HG03045 (cell line): ENCODE measurements around the gene EIF3D.
"Not testable (repeated sequence)": the region's sequence is repeated elsewhere in the genome, so short reads cannot be mapped to it uniquely, and the experiment has no call there.

Source experiments
- ATAC-seq: cut with Tn5 transposase; IDR thresholded peaks from one replicate; pipeline ENCODE4 v1.9.1; 2021; ENCODE audit warnings: mild to moderate bottlenecking, moderate library complexity; ENCODE audit not compliant: unreplicated experiment

Gene EIF3D

DNA sequence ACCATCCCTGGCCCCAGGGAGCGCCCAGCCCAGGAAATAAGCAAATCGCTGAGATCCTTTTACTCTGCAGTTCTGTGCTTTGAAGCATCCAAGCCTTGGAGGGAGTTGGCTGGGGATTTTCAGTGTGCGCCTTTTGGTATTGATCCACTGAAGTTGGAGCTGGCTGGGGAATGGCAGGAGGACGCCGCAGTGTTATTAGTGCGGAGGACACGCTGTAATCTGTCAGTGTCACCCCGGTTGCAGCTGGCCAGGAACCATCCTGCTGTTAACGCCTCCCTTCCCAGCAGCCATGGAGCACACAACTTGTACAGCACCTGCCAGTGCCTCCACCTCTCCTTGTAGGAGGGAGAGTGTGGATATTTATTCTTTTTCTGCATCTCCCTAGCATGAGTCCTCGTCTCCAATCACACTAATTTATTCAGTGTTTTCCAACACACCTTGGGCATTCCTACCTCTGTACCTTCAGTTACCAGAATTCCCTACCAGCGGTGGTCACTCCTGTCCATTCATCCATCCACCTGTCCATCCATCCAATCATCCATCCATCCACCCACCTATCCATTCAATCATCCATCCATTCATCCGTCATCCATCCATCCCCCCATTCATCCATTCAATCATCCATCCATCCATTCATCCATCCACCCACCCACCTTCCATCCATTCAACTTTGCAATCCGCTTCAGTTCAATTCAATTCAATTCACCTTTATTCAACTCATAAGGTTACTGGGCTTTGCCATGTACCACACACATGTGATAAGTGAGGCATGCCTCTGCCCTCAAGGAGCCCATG, 21.9 kb upstream of the EIF3D start:
- no peak for ATAC-seq

DNA sequence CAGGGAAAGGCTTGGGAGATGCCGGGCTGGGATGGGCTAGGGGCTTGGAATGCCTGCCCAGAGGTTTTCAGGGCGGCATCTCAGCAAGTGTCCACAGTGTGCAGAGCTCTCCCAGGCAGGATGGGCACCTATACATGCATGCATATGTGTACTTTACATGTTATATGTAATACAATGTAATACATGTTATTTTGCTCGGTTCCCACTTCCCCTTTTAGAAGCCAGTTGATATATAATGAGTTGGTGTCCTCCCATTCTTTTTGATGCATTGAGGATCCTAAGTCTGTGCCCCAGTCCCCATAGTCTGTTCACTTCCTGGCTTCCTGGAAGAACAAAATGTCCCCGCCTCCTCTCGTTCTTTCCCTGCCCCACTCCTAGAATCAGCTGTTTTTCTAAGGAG, 20.1 kb upstream of the EIF3D start:
- ATAC-seq = no peak

DNA sequence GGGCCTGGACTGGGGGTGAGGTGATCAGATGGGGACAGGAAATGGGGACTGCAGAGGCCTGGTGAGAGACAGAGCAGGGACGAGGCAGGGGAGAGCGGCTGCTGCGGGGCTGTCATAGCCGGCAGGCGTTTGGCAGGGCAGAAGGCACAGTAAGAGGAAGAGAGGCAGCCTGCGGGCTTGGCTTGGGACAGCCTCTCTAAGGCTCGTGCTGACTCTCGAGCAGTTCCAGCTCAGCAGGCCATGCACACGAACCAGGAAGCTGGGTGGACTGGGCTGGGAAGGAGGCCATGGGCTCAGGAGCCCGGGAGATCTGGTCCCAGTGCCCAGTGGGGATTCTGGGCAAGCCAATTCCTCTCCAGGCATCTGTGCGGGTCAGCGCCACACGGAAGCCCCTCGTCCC, 19.6 kb upstream of the EIF3D start:
- no peak for ATAC-seq

DNA sequence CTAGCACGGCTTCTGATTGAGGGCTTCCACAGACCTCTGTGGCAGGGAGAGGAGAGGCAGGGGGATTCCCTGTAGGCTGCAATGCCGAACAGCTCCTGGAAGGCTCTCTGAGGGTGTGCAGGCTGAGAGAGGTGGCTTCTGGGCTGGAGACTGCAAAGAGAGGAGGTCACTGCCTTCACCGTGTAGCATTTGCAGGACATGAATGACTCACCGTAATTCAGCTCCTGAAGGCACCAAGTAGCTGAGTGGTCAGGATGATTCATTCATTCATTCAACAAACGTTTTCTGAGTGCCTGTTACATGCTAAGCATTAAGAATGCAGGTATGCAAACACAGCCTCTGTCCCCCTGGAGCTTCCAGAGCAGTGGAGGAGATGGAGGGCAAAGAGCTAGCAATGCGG, 18.0 kb upstream of the EIF3D start:
- no peak for ATAC-seq

DNA sequence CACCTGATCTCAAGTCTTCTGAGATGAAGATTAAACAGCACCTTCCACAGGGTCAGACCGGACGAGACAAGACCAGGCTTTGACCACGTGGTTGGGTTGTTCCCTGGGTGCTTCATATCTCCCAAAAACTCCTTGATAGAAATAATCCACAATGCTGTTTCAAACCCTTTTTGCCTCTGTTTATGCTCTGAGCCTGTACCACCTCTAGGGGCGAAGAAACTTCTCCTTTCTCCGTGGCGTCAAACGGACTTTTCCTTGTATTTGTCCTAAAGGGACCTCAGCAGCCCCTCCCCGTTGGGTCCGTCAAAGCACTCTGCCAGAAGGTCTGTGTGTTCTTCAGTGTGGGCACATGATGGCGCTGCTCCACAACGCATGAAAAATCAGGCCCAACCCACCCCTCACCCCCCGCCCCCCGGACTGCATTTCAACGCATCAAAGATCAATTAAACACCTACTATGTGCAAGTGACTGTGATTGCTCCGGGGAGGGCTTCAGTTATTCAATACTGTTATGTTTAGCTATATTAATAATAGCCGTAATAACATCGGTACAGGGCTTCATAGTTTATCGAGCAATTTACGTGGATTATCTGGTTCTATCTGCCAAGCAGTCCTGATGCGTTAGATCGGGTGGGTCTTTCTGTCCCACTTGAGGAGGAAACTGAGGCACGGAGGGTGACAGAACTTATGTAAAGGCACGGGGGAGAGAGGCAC, 17.3 kb upstream of the EIF3D start:
- no peak for ATAC-seq

DNA sequence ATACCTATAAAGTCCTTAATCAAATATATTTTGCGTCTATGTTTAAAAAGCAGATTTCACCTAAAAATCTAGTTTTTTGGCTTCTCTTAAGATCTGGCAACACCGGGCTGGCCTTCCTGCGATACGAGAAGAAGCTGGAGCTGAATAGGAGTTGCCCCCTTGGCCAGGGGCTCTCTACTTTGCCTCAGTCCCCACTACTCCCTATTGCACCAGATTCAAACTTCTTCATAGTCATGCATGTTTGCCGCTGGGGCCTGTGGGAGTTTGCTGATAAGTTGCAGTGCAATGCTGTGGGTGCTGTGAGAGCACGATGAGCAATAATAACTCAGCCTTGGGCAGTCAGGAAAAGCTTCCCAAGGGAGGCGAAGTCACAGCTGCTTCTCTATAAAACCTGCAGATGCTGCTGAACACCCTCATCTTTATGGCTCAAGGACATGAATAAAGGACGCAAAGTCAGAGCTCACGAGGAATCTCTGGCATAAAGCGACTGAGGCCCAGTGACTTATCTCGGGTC, 15.2 kb upstream of the EIF3D start:
- ATAC-seq = no peak

DNA sequence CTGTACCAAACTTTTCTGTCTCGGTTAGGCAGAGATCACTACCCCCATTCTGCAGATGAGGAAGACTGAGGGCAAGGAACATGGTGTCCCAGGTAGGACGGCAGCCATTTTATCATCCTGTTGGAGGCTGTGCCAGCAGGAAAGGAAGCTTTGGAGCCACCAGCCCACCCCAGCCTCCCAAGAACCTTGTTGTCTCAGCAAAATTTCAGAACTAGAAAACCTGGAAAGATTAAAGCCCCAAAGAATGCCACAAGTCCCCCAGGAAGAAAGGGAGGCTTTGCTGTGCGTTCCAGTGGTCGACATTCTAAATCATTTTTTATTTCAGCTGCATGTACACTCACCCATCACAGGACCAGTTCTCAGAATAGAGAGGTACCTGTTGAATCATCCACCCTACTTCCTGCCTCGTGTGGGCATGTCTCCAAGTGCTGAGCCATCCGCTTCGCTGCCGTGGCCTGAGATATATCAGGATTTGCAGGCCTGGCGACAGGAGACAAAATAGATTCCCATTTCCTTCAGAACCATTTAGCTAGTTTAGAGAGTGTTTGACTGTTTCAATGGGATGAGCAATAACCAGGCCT, 13.0 kb upstream of the EIF3D start:
- ATAC-seq = no peak

DNA sequence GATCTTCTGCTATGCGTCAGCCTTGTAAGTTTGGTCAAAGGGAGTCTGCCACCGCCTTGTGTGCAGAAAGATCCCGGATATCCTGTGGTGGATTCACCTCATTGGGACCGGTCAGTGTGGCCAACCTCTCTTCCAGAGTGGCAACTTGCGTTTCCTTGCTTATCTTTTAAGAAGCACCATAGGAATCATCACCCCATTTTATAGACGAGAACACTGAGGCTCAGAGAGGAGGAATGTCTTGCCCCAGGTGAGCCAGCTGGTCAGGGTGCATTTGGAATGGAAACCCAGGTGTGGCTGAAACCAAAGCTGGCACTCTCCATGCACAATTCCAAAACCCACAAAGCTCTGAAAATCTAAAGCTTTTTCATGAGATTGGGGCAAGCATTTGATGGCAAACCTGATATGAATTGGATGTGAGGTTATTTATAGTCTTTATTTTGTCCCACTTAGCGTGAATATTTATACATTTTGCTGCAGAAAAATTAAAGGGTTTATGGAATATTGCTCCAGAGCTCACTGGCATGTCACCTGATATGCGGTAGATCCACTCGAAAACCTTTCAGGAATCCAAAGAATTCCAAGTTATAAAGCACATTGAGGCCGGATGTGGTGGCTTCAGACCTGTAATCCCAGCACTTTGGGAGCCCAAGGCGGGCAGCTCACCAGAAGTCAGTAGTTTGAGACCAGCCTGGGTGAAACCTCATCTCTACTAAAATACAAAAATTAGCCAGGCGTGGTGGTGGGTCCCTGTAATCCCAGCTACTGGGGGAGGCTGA, 12.1 kb upstream of the EIF3D start:
- ATAC-seq = no peak

DNA sequence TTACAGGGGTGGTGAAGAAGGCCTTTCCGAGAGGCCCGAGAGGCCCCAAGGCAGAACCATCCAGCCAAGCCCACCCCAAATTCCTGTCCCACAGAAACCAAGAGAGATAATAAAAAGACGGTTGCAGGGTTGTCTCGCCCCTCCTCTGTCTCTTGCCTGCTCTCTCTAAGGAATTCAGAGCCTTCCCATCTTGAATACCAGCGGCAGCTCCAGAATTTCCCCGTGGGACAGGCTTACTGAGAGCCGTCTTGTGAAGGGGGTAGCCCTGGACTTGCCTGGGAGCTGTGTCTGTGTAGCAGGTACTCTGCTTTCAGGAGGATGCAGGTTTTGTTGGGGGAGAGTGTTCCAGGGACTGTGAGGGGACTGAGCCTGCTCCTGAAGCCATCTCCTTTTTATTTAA, 9.6 kb upstream of the EIF3D start:
- ATAC-seq = no peak

DNA sequence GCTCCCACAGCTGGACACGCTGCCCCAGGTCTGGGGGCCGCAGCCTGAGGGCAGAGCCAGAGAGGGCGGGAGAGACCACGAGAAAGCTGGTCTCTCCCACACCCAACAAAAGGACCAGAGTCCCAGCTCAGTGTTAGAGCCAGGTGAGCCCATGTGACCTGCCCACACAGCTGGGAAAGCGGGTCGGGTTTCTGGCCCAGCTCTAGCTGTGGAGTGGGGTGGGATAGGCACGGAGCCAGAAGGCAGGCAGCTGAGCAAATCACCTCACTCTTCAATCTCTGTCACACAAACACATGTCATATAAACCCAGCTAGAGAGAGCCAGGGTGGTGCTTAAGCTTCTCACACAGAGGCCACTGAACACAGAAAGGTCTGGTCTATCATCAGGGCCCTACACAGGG, 7.8 kb upstream of the EIF3D start:
- ATAC-seq = no peak

DNA sequence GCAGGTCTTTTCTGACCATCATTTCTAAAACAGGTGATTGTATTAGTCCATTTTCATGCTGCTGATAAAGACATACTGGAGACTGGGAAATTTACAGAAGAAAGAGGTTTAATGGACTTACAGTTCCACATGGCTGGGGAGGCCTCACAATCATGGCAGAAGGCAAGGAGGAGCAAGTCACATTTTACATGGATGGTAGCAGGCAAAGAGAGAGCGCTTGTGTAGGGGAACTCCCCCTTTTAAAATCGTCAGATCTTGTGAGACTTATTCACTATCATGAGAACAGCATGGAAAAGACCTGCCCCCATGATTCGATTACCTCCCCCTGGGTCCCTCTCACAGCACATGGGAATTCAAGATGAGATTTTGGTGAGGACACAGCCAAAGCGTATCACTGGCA, 4.4 kb upstream of the EIF3D start:
- not testable (repeated sequence) for ATAC-seq

DNA sequence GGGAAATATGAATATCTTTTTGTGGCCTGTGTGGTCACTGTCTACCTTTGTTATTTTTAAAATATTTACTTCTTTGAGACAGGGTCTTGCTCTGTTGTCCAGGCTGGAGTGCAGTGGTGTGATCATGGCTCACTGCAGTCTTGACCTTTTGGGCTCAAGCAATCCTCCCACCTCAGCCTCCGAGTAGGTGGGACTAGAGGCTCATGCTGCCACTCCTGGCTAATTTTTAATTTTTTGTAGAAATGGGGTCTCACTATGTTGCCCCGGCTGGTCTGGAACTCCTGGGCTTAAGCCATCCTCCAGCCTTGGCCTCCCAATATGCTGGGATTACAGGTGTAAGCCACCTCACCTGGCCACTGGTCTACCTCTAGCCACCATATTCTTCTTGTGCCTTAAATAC, 3.5 kb upstream of the EIF3D start:
- ATAC-seq = no peak

DNA sequence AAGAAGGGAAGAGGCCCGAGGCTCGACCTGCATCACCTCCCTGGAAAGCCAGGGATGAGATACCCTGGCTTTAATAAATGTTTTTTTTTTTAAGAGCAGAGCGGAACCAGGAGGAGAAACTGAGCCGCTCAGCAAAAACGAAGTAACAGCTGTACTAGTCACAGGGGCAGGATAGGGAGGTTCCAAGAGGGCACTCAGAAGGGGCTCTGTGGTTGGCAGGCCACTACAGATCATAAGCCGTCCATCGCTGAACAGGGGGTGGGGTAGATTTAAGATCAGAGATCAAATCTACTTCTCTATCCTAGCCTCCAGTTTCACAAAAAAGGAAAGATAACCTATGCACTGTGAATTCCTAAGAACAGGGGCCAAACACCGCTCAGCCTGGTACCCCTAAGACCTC, 625 bp downstream of the EIF3D start:
- no peak for ATAC-seq

DNA sequence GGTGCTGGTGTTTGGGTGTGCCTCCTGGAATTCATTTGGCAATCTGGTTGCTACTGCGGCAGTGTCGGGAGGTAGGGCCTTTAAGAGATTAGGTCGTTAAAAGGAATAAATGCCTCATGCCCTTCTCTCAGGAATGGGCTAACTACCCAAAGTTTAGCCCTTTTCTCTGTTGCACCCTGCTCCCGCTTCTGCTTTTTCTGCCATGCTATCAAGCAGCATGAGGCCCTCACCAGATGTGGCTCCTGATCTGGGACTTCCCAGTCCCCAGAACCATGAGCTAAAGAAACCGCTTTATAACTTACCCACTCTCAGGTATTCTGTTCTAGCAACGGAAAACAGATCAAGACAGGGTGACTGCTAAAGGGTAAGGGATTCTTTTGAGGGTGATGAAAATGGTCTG, 6.3 kb downstream of the EIF3D start:
- no peak for ATAC-seq

DNA sequence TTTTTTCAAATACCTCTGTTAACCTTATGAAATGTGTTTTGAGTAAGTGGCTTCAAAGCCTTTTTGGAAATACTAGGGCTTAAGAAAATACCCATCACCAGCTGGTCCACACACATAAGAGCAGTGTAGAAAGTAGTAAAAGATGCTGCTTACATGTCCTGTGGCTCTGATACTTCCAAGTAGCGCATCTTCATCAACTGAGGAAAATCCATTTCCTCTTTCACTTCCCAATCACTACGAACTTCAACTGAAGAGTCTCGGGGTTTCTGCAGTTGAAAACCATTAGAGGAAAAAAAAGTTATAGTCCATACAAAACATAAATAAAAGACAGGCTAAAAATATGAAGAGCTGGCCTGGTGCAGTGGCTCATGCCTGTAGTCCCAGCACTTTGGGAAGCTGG, 8.5 kb downstream of the EIF3D start:
- no peak for ATAC-seq

DNA sequence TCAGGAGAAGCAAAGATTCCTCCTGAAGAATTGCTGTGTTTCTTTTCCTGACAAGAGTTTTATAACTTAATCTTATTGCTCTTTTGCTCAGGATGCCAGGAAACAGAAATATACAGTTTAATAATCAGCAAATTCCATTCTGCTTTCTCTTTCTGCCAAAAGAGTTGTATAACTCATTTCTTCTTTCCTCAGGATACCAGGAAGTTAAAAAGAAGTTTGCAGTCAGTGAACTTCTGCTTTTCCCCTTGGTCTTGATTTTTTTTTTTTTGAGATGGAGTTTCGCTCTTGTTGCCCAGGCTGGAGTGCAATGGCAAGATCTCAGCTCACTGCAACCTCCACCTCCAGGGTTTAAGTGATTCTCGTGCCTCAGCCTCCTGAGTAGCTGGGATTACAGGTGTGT, 9.1 kb downstream of the EIF3D start:
- not testable (repeated sequence) for ATAC-seq

DNA sequence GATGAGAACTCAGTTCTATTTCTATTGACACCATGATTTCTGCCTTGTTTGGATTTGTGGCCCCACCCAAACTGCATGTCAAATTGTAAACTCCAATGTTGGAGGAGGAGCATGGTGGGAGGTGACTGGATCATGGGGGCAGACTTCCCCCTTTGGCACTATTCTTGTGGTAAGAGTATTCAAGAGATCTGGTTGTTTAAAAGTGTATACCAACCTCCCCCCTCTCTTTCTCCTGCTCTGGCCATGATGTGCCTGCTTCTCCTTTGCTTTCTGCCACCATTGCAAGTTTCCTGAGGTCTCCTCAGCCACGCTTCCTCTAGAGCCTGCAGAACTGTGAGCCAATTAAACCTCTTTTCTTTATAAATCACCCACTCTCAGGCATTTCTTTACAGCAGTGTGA, 14.2 kb downstream of the EIF3D start:
- ATAC-seq = no peak

DNA sequence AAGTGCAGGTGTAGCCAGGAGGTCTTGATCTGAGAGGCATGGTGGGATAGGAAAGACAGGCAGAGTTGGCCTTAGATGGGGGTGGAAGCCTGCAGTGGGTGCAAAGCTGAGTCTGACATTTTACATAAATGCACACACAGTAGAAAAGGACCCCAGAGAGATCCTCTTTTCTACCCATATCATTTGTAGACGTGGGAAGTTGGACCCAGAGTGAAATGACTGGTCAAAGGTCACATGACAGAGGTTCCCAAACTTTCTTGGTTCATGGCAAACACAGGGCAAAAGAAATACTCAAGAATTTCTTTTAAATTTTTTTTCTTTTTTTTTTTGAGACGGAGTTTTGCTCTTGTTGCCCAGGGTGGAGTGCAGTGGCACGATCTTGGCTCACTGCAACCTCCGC, 16.0 kb downstream of the EIF3D start:
- ATAC-seq = no peak

DNA sequence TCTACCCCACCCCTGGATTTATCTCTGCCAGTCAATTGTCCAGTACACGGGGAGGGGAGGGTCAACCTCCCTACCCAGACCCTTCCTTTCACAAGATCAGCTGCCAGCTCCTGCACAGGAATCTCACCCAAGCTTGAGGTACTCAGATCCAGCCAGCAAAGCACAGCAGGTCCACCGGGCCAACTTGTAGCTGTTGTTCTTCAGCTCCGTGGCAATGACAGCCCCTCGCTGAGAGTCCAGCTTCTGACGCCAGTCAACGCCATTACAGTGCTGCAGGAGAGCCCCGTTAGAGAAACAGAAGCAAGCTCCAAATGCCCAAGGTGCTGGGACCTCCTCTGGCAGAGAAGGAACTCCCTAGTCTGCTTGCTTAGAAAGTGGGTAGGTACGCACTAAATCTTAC, 16.6 kb downstream of the EIF3D start:
- ATAC-seq = no peak

DNA sequence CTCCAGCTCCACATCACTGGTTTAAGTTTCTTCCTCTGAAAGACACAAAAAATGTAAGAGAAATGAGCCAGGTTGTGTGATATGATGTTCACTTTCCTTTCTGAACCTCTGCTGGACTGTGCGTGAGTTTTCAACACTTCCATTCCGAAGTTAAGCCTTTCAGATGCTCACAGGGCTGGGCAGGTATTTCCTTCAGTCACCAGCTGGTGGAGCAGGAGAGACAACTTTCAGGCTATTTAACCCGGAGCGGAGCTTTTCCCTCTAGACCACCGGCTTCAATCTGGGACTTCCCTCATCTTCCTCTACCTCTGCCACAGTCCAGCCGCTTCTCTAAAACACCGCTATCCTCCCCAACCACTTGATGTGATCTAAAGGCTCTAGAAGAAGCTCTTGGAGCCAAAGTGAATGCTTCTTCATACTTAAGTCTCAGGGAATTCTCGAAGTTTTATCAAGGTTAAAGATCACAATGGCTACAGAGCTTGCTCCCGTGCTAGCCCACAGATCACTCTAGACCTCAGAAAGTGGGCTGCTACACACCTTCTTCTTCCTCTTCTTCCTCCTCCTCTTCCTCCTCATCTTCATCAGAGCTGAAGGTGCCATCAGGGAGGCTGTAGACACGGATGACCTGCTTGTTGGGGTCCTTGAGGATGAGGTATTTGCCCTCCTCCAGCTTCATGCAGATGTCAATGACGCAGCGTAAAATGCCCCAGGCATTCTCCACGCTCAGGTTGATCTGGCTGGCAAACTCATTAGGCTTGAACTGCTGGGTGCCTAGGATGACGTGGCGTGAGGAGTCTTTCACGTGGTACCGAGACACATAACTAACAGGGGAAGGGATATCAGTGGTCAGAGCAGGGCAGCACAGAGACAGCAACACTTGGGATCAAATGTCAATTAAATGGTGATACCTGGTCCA, 17.7 kb downstream of the EIF3D start:
- ATAC-seq = no peak
